ENCODE measurements around the gene ZNF740.

The ZNF740 gene

GRCh38 chr12:53217051-53217930, 36.8 kb downstream of the ZNF740 start:
- no peak for DNase-seq

GRCh38 chr12:53217931-53218307, 37.4 kb downstream of the ZNF740 start:
- DNase-seq = no peak

- DNase-seq = no peak
These were observed 38.2 kb downstream of the ZNF740 start for GRCh38 chr12:53218551-53219291.

GRCh38 chr12:53219292-53219955, 38.9 kb downstream of the ZNF740 start:
- DNase-seq = no peak

GRCh38 chr12:53219956-53220693, 39.6 kb downstream of the ZNF740 start:
- no peak for DNase-seq

- DNase-seq = peak; percentile 65
These were observed 40.2 kb downstream of the ZNF740 start for GRCh38 chr12:53220694-53221202.

- DNase-seq = no peak
These were observed 40.9 kb downstream of the ZNF740 start for GRCh38 chr12:53221203-53222080.

- DNase-seq = no peak
These were observed 41.7 kb downstream of the ZNF740 start for GRCh38 chr12:53222170-53222721.

GRCh38 chr12:53222806-53223261, 42.3 kb downstream of the ZNF740 start:
- no peak for DNase-seq

GRCh38 chr12:53223389-53224060, 43.0 kb downstream of the ZNF740 start:
- no peak for DNase-seq

GRCh38 chr12:53224061-53224896, 43.8 kb downstream of the ZNF740 start:
- no peak for DNase-seq

- no peak for DNase-seq
These were observed 44.5 kb downstream of the ZNF740 start for GRCh38 chr12:53224897-53225634.

GRCh38 chr12:53225635-53226424, 45.3 kb downstream of the ZNF740 start:
- no peak for DNase-seq

- DNase-seq = no peak
These were observed 46.3 kb downstream of the ZNF740 start for GRCh38 chr12:53226815-53227214.

- DNase-seq = no peak
These were observed 46.8 kb downstream of the ZNF740 start for GRCh38 chr12:53227341-53227740.

- no peak for DNase-seq
These were observed 47.3 kb downstream of the ZNF740 start for GRCh38 chr12:53227836-53228235.

- DNase-seq = no peak
These were observed 48.9 kb downstream of the ZNF740 start for GRCh38 chr12:53229454-53229853.
